CD1c-positive myeloid dendritic cell (primary cell): ENCODE results near the gene ATP2B2.
A peak's percentile ranks its signal among the peaks of the same experiment; 100 is the strongest.

Experiments
- DNase-seq: peaks from one replicate; pipeline ENCODE4 v3.0.0-alpha.2; 2016; ENCODE audit errors: extremely low spot score

Gene ATP2B2

GRCh38 chr3:10400050-10400748 lies 105.2 kb downstream of the ATP2B2 start:
- no peak for DNase-seq

DNA sequence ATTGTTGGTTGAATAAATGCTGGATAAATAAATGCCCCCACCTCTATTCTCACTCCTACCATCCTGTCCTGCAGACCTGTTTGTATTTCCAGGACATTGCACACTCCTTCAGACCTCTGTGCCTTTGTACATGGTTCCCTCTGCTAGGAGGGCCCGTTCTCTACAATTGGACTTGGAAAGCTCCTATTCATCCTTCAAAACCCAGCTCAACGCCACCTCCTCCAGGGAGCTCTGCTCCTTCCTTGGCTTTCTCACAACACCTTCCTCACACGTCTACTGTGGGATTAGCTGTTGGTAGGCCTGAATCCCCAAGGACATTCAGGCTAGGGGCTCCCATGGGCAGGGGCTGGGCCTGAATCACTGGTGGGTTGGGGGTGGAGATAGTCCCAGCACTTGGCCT lies 105.8 kb downstream of the ATP2B2 start:
- DNase-seq: no peak

- no peak for DNase-seq
Observed at GRCh38 chr3:10398341-10398740, 107.0 kb downstream of the ATP2B2 start.

- no peak for DNase-seq
Observed at GRCh38 chr3:10397879-10398278, 107.5 kb downstream of the ATP2B2 start.

DNA sequence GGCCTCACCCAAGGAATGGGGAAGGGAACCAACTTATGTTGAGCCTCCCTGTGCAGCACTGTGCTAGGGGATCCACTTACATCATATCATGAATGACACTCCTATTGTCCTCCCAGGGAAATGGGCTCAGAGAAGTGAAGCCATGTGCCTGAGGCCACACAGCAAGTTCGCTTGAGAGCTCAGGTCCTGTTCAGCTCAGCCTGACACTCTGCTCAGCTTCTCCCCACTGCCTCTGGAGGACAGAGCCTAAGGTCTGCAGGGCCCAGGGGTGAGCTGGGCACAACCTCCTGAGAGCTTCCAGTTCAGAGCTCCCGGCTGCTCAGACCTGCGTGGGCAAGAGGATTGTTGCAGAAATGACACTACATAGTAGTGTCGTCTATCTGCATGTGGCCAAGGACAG lies 108.5 kb downstream of the ATP2B2 start:
- DNase-seq: no peak

- no peak for DNase-seq
Observed at GRCh38 chr3:10396083-10396482, 109.3 kb downstream of the ATP2B2 start.

DNA sequence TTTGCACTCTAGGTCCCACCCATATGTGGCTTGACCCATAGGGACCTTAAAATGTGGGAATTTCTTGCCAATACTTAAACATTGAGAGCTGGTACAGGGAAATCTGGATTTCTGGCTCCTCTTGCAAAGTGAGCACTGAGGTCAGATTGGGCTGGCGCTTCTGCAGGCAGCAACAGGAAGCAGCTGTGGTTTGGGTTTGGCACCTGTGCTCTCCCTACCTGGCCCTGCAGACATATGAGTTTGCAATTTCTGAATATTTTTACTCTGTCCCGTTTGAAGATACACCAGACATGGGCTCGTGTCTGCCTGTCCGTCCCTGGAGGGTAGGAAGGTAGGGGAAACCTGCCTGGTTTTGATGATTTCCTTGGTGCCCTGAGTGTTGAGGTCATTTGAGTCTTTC lies 109.7 kb downstream of the ATP2B2 start:
- no peak for DNase-seq

- DNase-seq: no peak
Observed at GRCh38 chr3:10395196-10395595, 110.2 kb downstream of the ATP2B2 start.

GRCh38 chr3:10394491-10395025 lies 110.8 kb downstream of the ATP2B2 start:
- no peak for DNase-seq

- no peak for DNase-seq
Observed at GRCh38 chr3:10393514-10393913, 111.9 kb downstream of the ATP2B2 start.

GRCh38 chr3:10392906-10393461 lies 112.4 kb downstream of the ATP2B2 start:
- DNase-seq: no peak

GRCh38 chr3:10392244-10392643 lies 113.1 kb downstream of the ATP2B2 start:
- no peak for DNase-seq

- no peak for DNase-seq
Observed at GRCh38 chr3:10391391-10391790, 114.0 kb downstream of the ATP2B2 start.

DNA sequence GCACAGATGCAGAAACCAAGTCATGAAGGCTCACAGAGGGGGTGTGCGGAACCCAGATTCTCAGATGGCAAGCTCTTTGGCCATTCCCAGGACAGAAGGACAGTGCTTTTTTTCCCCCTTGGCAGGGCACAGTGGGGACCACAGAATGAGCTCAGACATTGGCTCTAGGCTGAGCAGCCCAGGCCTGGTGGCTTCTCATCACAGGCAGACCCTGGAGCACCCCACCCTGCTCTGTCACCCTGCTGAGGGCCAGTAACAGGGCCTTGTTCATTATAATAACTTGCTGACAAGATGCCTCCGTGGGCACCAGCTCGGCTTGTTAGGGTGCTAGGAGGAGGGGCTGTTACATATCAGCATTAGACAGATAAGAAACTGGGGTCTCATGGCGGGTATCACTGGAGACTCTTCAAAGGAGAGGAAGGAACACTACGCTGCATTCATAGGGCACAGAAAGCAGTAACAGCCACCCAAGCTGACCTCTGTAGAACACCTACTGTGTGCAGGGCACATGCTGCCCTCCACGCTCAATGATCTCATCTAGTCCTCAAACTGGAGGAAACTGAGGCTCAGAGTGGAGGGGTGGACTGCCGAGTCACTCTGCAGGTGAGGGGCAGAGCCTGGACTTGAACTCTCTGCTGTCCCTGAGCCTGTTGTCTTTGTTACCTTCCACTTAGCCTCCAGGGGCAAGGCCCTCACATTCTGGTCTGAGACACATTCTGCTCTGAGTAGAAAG lies 114.6 kb downstream of the ATP2B2 start:
- DNase-seq: no peak

DNA sequence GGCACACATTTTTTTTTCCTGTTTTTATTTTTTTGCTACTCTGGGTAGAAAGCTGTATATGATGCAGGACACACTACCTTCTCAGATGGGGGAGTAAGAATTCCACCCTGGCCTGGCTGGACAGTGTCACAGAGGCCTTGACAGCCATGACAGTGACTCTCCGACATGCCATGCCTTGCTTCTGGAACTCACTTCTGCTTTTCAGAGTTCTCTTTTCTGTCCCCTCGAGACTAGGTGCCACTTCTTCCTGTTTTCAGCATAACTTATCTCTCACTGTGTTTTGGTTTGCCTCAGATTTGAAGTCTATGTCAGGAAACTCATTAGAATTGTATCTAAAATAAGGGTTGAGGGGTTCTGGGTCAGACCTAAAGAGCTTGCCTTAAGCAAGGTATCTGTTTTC lies 115.4 kb downstream of the ATP2B2 start:
- DNase-seq: peak; percentile 82

- DNase-seq: no peak
Observed at GRCh38 chr3:10389339-10389738, 116.0 kb downstream of the ATP2B2 start.

DNA sequence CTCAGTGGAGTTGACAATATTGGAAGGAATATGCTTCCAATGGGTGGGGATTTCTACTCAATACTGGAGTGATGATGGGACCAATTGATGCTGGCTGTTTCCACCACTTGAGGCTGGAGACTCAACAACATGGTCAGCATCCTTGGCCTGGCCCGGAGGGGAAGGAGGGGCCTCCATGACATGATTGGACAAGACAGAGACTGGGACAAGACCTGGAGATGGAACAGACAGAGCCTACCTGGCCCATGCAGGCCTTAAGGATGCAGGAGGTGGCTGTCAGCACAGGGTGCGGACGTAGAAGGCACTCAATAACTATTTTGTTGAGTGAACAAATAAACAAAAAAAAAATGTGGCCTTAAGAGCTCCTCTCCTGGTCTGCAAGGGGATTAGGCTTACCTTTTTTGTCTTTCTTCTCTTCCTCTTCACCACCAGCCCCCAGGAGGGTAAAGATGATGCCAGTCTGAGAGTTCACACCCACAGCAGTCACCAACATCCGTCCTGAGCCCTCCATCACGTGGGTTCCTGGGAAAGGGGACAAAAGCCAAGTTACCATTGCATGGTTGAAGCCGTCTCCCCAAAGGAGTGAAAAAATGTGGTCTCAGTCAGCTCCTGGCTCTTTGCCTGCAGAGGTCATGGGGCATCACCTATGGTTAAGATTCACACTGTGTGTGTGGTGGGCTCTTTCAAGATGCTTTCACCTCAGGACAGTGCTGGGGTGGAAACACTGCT lies 117.3 kb downstream of the ATP2B2 start:
- no peak for DNase-seq

DNA sequence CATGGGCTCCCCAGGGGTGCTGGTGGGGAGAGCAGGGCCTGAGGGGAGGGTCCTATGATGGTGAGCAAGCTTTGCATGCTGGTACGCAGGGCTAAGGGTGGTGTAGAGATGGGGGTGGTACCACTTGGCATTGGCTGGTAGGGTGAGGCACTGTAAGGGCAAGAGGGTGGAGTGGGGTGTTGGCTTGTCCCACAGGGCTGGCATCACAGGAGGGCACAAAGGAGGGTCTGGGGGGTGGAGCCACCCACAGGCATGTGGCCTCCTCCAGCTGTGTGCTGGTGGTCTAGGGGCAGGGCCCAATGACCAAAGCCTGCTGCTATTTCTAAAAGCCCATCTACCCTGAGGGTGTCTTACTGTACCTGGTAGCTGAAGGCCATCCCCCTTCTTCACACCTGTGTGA lies 119.3 kb downstream of the ATP2B2 start:
- no peak for DNase-seq

DNA sequence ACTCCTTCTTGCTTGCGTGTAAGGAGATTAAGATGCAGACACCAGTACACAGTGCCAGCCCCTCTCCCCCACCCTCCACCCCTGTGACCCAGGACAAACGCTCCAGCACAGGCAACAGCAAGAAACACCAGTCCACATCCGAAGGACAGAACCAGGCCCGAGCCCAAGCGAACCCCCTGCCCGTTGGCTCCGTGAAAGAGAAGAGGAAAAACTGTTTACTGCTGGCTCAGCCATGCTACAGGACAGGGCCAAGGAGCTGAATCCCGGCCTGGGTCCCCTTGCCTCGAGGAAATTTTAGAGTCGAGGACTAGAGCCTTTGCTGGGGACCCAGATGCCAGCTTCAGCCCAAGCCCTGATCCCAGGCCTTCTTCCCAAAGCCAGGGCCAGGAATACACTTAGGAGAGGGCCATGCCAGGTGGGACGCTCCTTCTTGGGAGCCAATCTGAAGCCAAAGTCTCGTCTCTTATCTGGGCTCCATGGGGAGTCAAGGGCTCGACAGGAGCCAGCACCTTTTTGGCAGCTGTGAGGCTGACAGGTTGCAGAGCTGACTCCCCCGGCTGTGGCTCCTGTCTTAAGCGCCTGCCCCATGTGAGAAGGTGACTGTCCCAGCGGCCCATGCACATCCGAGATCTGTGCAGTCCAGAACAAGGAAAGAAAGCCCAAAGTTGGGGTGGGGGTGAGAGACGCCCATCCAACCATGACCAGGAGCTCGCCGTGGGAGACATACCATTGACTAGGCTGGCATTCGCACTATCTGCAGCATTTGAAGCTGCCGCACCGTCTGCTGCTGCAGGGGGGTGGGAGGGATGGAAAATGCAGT lies 120.6 kb downstream of the ATP2B2 start:
- DNase-seq: no peak

DNA sequence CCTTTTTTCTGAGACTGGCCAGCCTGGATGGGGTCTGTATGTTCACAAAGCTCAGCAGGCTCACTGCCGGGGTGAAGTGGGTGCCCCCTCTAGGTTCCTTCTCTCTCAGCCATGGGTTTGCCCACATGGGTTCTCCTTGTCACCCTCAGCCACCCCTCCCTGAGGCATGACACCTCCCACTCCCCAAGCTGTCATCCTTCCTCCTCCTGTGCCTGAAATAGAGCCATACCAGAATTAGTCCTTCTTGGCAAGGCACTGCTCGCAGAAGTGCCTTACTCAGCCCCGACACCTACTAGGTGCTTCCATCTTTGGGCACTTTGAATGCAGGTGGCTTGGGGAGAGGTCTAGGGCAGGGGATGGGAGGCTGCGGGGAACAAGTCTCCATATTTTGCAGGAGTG lies 121.5 kb downstream of the ATP2B2 start:
- DNase-seq: no peak
